GM18873 (cell line): Measurements from ENCODE around the gene CELA3B.
"Not testable (repeated sequence)": the region's sequence is repeated elsewhere in the genome, so short reads cannot be mapped to it uniquely, and the experiment has no call there.

ENCODE experiments used
- ATAC-seq: cut with Tn5 transposase; IDR thresholded peaks from one replicate; pipeline ENCODE4 v1.9.1; 2021; ENCODE audit warnings: mild to moderate bottlenecking, moderate library complexity, moderate number of reproducible peaks; ENCODE audit not compliant: unreplicated experiment, low FRiP score

CELA3B gene

DNA sequence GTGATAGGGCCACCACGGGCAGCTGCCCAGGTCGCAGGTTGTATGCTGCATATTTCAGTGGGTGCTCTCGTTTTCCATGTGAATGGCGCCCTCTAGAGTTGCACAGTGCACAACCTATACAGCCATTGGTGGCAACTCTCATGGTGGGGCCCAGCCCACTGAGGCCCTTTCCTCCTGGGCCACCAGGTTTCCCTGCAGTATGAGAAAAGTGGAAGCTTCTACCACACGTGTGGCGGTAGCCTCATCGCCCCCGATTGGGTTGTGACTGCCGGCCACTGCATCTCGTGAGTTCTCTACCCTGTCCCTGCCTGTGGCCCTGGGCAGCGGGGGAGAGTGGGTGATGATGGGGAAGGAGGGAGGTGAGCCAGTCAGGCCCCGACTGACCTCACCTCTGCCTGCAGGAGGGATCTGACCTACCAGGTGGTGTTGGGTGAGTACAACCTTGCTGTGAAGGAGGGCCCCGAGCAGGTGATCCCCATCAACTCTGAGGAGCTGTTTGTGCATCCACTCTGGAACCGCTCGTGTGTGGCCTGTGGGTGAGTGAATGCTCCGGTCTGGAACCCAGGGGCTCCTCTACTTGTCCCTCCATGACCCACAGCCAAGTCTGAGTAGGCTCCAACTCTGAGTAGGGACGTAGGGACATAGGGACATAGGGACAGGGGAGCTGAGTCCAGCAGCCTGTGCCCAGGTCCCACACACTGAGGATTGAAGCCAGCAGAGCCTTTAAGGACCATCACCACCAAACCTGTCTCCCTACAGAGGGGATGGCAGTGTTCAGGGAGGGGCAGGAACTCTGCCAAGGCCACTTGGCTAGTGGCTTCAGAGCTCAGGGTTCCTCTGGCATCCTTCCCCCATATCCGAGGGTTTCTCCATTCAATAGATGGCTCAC is 28.7 kb downstream of the CELA3B start:
- not testable (repeated sequence) for ATAC-seq

- not testable (repeated sequence) for ATAC-seq
Observed at GRCh38 chr1:22006736-22007135, 29.9 kb downstream of the CELA3B start.

DNA sequence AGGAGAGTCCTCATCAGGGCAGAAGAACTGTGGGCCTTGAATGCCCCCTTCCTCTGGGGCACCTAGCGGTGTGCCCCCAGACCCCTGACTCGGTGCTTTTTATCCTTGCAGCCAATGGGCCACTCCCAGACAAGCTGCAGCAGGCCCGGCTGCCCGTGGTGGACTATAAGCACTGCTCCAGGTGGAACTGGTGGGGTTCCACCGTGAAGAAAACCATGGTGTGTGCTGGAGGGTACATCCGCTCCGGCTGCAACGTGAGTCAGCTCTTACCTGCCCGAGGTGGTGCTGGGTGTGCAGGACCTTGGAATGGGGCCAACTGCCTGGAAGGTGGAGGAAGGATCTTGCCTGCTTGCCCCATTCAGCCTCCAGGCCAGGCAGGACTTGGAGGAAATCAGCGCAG is 30.4 kb downstream of the CELA3B start:
- ATAC-seq = not testable (repeated sequence)

GRCh38 chr1:22009566-22009965 is 32.7 kb downstream of the CELA3B start:
- ATAC-seq = not testable (repeated sequence)

- ATAC-seq = not testable (repeated sequence)
Observed at GRCh38 chr1:22012752-22013151, 35.9 kb downstream of the CELA3B start.

DNA sequence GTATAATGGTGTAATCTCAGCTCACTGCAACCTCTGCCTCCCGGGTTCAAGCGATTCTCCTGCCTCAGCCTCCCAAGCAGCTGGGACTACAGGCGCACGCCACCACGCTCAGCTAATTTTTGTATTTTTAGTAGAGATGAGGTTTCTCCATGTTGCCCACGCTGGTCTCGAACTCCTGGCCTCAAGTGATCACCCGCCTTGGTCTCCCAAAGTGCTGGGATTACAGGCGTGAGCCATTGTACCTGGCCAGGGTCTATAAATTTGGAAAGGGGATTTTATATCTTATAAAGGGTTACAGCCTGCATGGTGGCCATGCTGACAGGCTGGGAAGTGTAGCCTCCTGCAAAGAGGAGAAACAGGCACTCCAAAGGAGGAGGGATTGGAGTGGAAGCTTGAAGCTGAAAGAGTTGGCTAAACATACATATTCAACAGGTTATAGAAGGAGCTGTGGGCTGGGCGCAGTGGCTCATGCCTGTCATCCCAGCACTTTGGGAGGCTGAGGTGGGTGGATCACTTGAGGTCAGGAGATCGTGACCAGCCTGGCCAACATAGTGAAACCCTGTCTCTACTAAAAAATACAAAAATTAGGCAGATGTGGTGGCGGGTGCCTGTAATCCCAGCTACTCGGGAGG is 37.9 kb downstream of the CELA3B start:
- not testable (repeated sequence) for ATAC-seq

- ATAC-seq = no peak
Observed at GRCh38 chr1:22018583-22019559, 42.0 kb downstream of the CELA3B start.

- no peak for ATAC-seq
Observed at GRCh38 chr1:22021061-22021460, 44.2 kb downstream of the CELA3B start.

GRCh38 chr1:22024485-22025367 is 47.9 kb downstream of the CELA3B start:
- peak; percentile 28 for ATAC-seq

DNA sequence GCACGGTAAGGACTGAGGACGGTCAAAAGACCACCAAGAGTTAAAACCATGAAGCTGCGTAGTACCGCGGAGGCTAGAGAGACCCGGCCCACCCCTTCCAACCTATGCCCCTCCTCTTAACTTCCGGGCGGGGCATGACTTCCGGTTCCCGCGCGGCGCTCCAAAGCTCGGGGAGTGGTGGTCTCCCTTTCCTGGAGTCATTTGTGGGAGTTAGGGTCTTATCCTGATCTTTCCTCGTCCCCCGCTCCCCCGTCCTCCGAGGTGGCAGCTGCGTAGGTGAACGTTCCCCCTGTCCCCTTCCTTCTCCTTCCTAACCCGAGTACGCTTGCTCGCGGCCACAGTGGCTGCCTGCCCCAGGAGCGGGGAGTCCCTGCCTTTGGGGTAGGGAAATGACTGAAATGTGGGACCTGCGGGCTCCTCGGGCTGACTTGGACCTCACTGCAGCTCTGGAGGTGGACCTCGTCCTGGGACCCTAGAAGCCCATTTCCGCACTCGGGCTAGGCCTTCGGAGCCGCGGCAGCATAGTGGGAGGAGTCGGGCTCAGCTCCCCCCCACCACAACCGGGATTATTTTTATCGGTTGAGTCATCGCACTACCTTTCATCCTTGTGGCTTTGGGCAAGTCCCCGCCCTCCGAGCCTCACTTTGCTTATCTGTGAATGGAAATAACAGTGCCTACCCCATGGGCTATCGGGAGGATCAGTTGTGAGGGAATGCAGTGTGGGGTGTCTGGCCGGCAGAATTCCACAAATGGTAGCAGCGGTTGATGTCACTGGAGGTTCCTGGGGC is 48.7 kb downstream of the CELA3B start:
- peak; percentile 50 for ATAC-seq

GRCh38 chr1:22026924-22027289 is 50.1 kb downstream of the CELA3B start:
- no peak for ATAC-seq

DNA sequence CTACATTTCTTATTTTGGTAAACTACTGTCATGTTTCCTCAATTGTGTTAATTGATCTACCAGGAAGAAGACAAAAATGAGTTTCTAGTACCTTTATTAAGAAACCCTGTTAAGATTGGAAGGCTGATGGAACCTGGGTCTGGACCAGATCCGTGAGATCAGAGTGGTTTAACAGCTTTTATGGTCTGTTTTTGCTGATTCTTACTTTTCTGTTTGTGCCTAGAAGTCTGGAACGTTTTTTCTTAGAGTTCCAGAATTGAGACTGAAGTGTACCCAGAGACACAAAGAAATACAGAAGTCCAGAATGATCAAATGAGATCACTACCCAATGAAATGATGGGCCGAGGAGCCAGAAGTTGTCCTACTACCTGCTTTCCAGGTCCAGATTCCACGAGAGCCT is 53.2 kb downstream of the CELA3B start:
- no peak for ATAC-seq

DNA sequence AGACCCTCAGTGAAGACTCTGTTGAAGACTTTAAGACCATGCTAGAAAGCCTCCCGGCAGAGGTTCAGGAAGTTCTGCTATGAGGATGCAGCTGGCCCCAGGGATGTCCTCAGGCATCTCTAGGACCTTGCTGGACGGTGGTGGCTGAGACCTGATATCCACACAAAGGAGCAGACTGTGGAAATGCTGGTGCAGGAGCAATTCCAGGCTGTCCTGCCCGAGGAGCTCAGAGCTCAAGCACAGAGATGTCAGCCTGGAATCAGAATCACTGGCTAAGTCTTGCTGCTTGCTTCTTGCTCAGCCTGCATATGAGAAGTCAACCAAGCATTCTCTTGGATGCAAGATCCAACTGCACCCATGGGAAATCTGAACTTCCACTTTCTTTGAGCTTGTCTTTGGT is 53.7 kb downstream of the CELA3B start:
- ATAC-seq = no peak

DNA sequence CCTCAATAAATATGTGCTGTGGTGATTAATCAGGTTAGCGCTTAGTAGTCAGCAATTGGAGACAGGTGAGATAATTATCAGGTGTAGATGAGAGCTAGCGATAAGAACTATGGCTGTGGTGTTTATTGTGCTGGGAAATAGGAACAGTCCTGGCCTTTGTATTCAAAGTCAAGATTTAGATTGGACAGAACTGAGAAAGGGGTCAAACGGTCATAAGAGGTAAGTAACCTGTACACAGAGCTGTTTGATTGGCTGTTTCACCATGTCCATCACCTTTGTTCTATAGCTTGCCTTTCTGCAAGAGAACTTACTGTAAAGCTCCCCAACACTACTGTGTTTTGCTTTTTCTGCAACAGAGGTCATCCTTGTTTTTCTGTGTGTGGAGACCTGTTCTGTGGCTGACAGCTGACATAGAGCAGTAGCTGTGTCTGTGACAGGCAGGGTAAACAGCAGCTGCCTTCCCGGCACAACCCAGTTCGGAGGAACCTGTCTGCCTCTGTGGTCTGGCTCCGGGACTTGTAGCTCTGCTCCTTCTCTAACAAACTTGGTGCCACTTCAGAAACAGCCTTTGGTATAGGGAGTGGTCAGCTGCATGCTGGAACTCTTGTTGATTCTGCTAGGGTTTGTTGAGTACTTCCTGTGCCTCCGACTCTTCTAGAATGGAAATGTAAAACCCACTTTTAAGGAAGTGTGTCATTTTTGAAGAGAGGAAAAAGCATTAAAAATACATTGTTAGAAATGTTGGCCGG is 54.6 kb downstream of the CELA3B start:
- no peak for ATAC-seq

GRCh38 chr1:22034834-22035233 is 58.0 kb downstream of the CELA3B start:
- not testable (repeated sequence) for ATAC-seq

DNA sequence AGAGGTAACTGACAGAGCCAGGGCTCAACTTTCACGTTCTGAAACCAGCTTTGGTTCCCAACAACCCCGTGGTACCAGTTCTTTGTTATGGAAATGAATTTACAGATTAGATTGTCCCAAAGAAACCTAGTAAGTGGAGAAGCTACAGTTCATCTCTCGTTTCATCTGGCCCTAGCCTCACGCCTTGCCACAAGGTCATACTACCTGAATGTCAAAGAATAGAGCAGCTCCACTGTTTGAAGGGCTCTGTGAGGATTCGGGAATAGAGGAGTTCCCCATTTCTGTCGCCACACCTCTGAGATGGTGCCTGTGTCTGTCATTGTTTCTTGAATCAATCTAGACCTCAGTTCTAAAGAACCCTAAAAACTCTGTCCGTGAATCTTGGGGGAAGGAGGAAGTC is 60.7 kb downstream of the CELA3B start:
- no peak for ATAC-seq

DNA sequence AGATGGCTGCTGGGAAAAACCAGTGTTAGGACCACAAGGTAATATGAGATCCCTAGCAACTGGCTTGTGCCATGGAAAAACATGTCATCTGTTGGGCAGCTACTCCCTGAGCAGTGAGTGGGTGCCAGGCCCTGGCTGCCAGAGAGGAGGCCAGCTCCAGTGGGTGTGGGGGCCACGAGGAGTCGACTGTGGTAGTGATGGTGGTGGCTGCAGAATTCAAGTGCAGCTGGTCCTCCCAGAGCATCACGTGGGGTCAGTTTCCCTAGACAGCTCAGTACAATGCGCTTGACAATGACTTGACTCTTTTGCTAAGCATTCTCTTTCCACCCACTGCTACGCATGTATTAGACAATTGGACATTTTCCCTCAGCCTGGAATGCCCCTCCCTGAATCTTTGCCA is 61.2 kb downstream of the CELA3B start:
- ATAC-seq = no peak
